Nephron progenitor cell (in vitro differentiated cells): ENCODE results near the gene NINL.
"Not testable (repeated sequence)": the region's sequence is repeated elsewhere in the genome, so short reads cannot be mapped to it uniquely, and the experiment has no call there.

Experiments
- DNase-seq: peaks from one replicate; pipeline ENCODE4 v3.0.0; 2021
- H3K27ac Mint-ChIP-seq: 2 replicates; pipeline ENCODE4 v1.8.0; 2021; ENCODE audit warnings: mild to moderate bottlenecking, moderate library complexity, mixed read lengths
- H3K27me3 Mint-ChIP-seq: 2 replicates; pipeline ENCODE4 v1.8.0; 2021; ENCODE audit warnings: mild to moderate bottlenecking, low read depth, mixed read lengths; ENCODE audit not compliant: poor library complexity
- H3K36me3 Mint-ChIP-seq: 2 replicates; pipeline ENCODE4 v1.8.0; 2021; ENCODE audit warnings: low read depth, mixed read lengths
- H3K4me1 Mint-ChIP-seq: 2 replicates; pipeline ENCODE4 v1.8.0; 2021; ENCODE audit warnings: mixed read lengths
- H3K4me3 Mint-ChIP-seq: 2 replicates; pipeline ENCODE4 v1.8.0; 2021; ENCODE audit warnings: mild to moderate bottlenecking, moderate library complexity, mixed read lengths
- H3K9me3 Mint-ChIP-seq: 2 replicates; pipeline ENCODE4 v1.8.0; 2021; ENCODE audit warnings: mild to moderate bottlenecking, moderate library complexity, mixed read lengths
- TF ChIP-seq, protein P1 (sequence below): fragments of 200-600 bp; sonication (generic); IDR thresholded peaks from 2 replicates; pipeline ENCODE4 v1.5.0; 2021; ENCODE audit warnings: antibody characterized with exemption

The NINL gene

DNA sequence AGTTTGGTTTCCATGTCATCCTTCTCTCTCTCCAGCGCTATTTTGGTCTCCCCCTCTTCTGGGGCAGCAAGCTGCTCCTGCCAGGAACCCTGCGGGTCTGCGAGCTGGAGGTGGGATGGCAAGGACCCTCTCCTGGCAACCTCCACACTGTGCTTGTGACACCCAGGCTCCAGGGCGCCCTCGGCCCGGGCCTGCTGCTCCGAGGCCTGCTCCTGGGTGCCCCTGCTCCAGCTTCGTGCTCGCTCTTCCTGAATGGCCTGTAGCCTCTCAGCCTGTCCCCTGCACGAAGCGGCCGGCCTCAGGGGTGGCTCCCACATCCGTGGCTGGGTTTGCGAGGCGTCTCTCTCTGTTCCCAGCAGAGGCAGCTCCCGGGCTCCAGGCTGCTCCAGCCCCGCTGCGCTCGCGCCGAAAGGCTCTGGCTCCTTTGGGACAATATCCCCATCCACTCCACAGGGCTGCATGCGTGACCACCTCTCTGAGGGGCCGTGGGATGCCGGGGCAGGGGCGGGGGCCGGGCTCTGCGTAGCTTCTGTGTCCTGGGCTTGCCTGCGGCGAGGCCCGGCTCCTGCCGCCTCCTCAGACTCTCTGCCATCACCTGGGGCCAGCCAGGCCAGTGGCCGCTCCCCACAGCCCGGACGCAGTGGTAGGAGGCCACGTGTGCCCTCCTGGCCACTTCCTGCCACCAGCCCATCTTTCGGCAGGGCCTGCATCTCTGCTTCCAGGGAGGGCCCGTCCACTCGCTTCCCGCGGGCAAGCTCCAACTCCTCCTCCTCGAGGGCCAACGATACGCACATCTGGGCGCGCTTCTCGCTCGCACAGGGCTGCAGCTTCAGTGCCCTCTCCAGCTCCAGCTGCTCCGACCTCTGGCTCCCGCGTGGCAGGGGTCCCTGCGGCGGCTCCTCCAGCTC lies 109.0 kb downstream of the NINL start:
- Mint-ChIP-seq H3K9me3 (no peaks in the 10 kb centered on the region), H3K4me3 (no peak overlapping the region), H3K27ac (peak overlapping the region; percentile 68), H3K27me3 (no peaks in the 10 kb centered on the region), H3K4me1 (no peaks in the 10 kb centered on the region), H3K36me3 (peaks cover 68% of the 10 kb centered on the region)
- TF ChIP-seq, protein P1, sequence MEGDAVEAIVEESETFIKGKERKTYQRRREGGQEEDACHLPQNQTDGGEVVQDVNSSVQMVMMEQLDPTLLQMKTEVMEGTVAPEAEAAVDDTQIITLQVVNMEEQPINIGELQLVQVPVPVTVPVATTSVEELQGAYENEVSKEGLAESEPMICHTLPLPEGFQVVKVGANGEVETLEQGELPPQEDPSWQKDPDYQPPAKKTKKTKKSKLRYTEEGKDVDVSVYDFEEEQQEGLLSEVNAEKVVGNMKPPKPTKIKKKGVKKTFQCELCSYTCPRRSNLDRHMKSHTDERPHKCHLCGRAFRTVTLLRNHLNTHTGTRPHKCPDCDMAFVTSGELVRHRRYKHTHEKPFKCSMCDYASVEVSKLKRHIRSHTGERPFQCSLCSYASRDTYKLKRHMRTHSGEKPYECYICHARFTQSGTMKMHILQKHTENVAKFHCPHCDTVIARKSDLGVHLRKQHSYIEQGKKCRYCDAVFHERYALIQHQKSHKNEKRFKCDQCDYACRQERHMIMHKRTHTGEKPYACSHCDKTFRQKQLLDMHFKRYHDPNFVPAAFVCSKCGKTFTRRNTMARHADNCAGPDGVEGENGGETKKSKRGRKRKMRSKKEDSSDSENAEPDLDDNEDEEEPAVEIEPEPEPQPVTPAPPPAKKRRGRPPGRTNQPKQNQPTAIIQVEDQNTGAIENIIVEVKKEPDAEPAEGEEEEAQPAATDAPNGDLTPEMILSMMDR = no peak
- DNase-seq = no peak

DNA sequence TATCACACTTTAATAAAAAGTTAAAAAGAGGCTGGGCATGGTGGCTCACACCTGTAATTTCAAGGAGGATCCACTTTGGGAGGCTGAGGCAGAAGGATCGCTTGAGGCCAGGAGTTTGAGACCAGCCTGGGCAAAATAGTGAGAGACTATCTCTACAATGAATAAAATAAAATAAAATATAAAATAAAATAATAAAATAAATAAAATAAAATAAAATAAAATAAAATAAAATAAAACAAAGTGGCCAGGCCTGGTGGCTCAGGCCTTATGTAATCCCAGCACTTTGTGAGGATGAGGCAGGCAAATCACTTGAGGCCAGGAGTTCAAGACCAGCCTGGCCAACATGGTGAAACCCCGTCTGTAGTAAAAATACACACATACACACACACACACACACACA lies 112.0 kb downstream of the NINL start:
- H3K4me1 Mint-ChIP-seq, H3K27ac Mint-ChIP-seq, H3K4me3 Mint-ChIP-seq, DNase-seq, H3K9me3 Mint-ChIP-seq, H3K27me3 Mint-ChIP-seq: not testable (repeated sequence)
- peaks cover 67% of the 10 kb centered on the region for H3K36me3 Mint-ChIP-seq

DNA sequence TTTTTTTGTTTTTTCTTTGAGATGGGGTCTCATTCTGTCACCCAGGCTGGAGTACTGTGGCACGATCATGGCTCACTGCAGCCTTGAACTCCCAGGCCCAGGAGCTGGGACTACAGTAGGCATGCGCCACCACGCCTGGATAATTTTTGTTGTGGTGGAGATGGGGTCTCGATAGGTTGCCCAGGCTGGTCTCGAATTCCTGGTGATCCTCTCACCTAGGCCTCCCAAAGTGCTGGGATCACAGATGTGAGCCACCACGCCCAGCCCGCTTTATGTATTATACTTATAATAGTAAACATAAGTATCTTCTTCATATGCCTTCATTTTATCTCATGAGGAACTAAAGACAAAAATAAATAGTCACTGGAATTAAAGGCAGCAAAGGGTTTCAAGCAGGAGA lies 114.3 kb downstream of the NINL start:
- Mint-ChIP-seq H3K9me3 (no peaks in the 10 kb centered on the region), H3K36me3 (peaks cover 64% of the 10 kb centered on the region), H3K4me3 (no peak overlapping the region), H3K4me1 (peaks cover 8% of the 10 kb centered on the region), H3K27me3 (no peaks in the 10 kb centered on the region), H3K27ac (peak overlapping the region; percentile 66)
- DNase-seq = no peak
- TF ChIP-seq, protein P1 = no peak

DNA sequence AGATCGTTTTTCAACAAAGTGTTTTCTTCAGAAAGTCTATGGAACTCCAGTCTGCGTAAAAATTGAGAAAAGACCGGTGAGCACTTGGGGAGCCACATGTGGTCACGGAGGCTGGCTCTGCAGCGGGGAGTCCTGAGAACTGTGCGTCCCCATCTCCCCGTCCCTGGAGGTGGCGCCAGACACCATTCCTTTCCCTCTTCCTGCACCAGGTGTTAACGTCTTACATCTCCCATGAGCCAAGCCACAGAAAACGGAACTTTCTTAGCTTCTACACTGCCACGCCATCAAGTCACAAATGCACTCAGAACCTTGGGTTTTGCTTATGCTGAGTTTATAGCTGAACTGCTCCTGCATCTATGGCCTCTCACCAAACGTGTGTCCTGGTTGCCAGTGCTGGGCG lies 115.3 kb downstream of the NINL start:
- DNase-seq = peak; percentile 30
- Mint-ChIP-seq H3K27ac (peak overlapping the region; percentile 66), H3K27me3 (no peaks in the 10 kb centered on the region), H3K4me3 (no peak overlapping the region), H3K36me3 (peaks cover 63% of the 10 kb centered on the region), H3K4me1 (peaks cover 8% of the 10 kb centered on the region), H3K9me3 (no peaks in the 10 kb centered on the region)
- TF ChIP-seq, protein P1 = peak; percentile 31

DNA sequence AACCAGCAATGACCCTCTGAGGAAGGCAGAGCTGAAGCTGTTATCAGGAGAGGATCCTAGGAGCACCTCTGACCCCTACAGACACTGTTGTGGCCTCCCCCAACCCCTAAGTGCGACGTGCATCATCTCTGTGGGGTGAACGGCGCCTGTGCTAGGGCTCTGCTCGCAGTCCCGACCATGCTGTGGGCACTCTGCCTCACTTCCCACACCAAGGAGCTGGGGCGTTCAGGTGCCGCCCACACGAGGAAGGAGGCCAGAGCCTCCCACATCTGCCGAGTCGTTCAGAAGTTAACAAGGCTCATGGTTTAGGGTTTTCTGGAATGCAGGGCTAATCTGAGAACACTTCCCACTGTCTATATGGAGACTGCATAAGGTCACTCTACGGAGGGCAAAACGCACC lies 115.8 kb downstream of the NINL start:
- peak overlapping the region; percentile 66 for H3K27ac Mint-ChIP-seq
- peaks cover 8% of the 10 kb centered on the region for H3K4me1 Mint-ChIP-seq
- no peak for DNase-seq
- H3K27me3 Mint-ChIP-seq = no peaks in the 10 kb centered on the region
- no peak overlapping the region for H3K4me3 Mint-ChIP-seq
- H3K9me3 Mint-ChIP-seq = no peaks in the 10 kb centered on the region
- TF ChIP-seq, protein P1 = no peak
- peaks cover 67% of the 10 kb centered on the region for H3K36me3 Mint-ChIP-seq

DNA sequence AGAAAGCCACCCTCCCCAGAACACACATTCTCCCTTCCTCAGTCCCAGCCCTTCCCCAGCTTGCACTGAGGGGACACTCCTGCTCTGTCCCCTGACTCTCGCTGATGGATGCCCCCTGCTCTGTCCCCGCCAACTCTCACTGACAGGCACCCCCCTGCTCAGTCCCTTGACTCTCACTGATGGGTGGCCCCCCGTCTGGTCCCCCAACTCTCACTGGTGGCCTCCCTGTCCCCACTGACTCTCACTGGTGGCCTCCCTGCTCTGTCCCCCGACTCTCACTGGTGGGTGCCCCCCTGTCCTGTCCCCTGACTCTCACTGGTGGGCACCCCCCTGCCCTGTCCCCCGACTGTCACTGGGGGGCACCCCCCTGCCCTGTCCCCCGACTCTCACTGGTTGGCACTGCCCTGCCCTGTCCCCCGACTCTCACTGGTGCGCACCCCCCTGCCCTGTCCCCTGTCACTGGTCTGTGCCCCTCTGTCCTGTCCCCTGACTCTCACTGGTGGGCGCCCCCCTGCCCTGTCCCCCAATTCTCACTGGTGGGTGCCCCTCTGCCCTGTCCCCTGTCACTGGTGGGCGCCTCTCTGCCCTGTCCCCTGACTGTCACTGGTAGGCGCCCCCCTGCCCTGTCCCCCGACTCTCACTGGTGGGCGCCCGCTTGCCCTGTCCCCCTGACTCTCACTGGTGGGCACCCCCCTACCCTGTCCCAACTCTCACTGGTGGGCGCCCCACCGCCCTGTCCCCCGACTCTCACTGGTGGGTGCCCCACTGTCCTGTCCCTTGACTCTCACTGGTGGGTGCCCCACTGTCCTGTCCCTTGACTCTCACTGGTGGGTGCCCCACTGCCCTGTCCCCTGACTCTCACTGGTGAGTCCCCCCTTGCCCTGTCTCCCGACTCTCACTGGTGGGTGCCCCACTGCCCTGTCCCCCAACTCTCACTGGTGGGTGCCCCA lies 116.9 kb downstream of the NINL start:
- TF ChIP-seq, protein P1 = no peak
- no peak for DNase-seq
- Mint-ChIP-seq H3K4me1 (peaks cover 8% of the 10 kb centered on the region), H3K9me3 (no peaks in the 10 kb centered on the region), H3K27ac (no peak overlapping the region), H3K36me3 (peaks cover 71% of the 10 kb centered on the region), H3K4me3 (no peak overlapping the region), H3K27me3 (no peaks in the 10 kb centered on the region)
